GM23338 (cell line): ENCODE results near the gene TAC3.

ENCODE experiments used
- CREB1 ChIP-seq: fragments of 250-450 bp; sonication (Bioruptor Pico); IDR thresholded peaks from 2 replicates; pipeline ENCODE4 v1.5.0; 2020; ENCODE audit warnings: low read depth, mild to moderate bottlenecking, moderate library complexity
- CTCF ChIP-seq, 2 experiments: fragments of 200-600 bp in 1 of 2; sonication (generic) in 1 of 2; conservative IDR thresholded peaks; 2 replicates each; pipeline versions ENCODE4 v1.5.1 to v1.6.1; 2016 to 2017; ENCODE audit warnings: antibody characterized with exemption in 2 of 2, low read depth in 2 of 2, mild to moderate bottlenecking in 2 of 2, moderate library complexity in 1 of 2
- ETS1 ChIP-seq: IDR thresholded peaks from 2 replicates; pipeline ENCODE4 v1.6.1; 2016; ENCODE audit warnings: antibody characterized with exemption
- EZH2 ChIP-seq: fragments of 200-600 bp; sonication (generic); IDR thresholded peaks from one replicate; pipeline ENCODE4 v1.8.0; 2017; ENCODE audit warnings: antibody characterized with exemption, mild to moderate bottlenecking, low read depth; ENCODE audit not compliant: unreplicated experiment
- EZH2phosphoT487 ChIP-seq: fragments of 200-600 bp; sonication (generic); IDR thresholded peaks from one replicate; pipeline ENCODE4 v1.8.1; 2018; ENCODE audit warnings: antibody characterized with exemption; ENCODE audit not compliant: unreplicated experiment
- JUNB ChIP-seq: IDR thresholded peaks from one replicate; pipeline ENCODE4 v1.6.1; 2016; ENCODE audit warnings: antibody characterized with exemption; ENCODE audit not compliant: unreplicated experiment
- NANOG ChIP-seq: IDR thresholded peaks from 2 replicates; pipeline ENCODE4 v1.6.1; 2016; ENCODE audit warnings: antibody characterized with exemption, borderline replicate concordance
- POLR2AphosphoS5 ChIP-seq: IDR thresholded peaks from 2 replicates; pipeline ENCODE4 v1.6.1; 2016; ENCODE audit warnings: antibody characterized with exemption, low read depth
- REST ChIP-seq: IDR thresholded peaks from one replicate; pipeline ENCODE4 v1.6.1; 2018; ENCODE audit warnings: antibody characterized with exemption; ENCODE audit not compliant: unreplicated experiment
- ZNF331 ChIP-seq: fragments of 250-450 bp; sonication (Bioruptor Pico); IDR thresholded peaks from 2 replicates; pipeline ENCODE4 v1.5.0; 2020; ENCODE audit warnings: low read depth, mild to moderate bottlenecking, moderate library complexity

DNA sequence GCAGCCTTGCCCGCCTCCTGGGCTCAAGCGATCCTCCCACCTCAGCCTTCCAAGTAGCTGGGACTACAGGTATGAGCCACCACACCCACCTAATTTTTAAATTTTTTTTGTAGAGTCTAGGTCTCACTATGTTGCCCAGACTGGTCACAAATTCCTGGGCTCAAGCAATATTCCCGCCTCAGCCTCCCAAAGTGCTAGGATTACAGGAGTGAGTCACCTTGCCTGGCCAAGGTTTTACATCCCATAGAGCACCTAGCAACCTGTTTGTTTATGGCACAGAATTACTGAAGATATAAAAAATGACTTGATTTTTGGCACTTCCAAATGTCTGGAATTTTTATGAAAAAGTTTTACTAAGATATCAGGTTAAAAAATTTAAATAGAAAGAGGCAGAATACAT, 17.1 kb upstream of the TAC3 start:
- TF ChIP-seq CTCF (conservative IDR thresholded peaks at IDR 0.05; ENCODE audit: low read depth in 2 of 2) (no peak), POLR2AphosphoS5 (no peak), REST (no peak), EZH2 (no peak), NANOG (no peak), EZH2phosphoT487 (no peak), CREB1 (CRISPR knock-in tag) (no peak), JUNB (no peak), ETS1 (no peak), ZNF331 (no peak)
